ENCODE measurements around the gene ACTN1. TPM values are rescaled to one million over a fixed set of nuclear protein-coding genes. Genes with fewer than 3 reads are reported as not detected.

ACTN1 gene
- total and polyA plus RNA-seq, 10 of the 15 experiments (the other 5 are each of a cell fraction or from before 2014, with no cell fraction given): 0.14 to 39.4 (median 2.6) TPM

DNA sequence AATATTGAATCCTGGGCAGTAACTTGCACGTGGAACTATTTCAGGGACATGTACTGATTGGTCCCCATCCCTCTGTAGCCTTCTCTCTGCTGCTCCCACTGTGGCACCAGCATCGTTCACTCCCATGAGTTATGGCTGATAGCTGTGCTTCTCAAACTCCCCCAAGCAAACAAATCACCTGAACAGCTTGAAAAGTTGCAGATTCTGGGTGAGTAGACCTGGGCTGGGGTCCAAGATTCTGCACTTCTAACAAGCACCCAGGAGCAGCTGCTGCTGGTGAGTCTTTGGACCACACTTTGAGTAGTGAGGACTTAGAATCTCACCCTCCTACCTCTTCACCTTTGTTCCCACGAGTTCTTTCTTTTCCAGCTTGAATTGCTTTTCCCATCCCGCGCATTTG lies 136.8 kb downstream of the ACTN1 start (continued):
- no peak for TF ChIP-seq REST (IDR thresholded peaks at IDR 0.05; ENCODE audit: low read depth, low read length)
- no peak for TF ChIP-seq RCOR1 (conservative IDR thresholded peaks at IDR 0.05; ENCODE audit: low read depth, low read length)
- no peak for TF ChIP-seq BRCA1 (IDR thresholded peaks at IDR 0.05; ENCODE audit: low read depth, low read length)
- no peak for TF ChIP-seq PML (IDR thresholded peaks at IDR 0.05; ENCODE audit: low read length)

GRCh38 chr14:68841016-68841809 lies 137.9 kb downstream of the ACTN1 start:
- no peaks in the 10 kb centered on the region for H4K20me1 ChIP-seq (ENCODE audit: control insufficient read depth, insufficient read depth)
- no peak overlapping the region for H3K27ac ChIP-seq (ENCODE audit: control insufficient read depth, insufficient read depth)
- POLR2A ChIA-PET: no interaction called here
- H3K79me2 ChIP-seq (ENCODE audit: control insufficient read depth, insufficient read depth, low read length): no peaks in the 10 kb centered on the region
- ATAC-seq (no peak), DNase-seq (ENCODE audit: low read depth, low spot score) (no peak), FAIRE-seq (no peak)
- RAD21 ChIA-PET (ENCODE audit: unreplicated experiment): no interaction called here
- BruUV-seq (replicated peaks): no TSS peak
- no peak overlapping the region for H3K9ac ChIP-seq (ENCODE audit: control insufficient read depth, insufficient read depth, low read length)
- peaks cover 10% of the 10 kb centered on the region; the same call in 1 of the 2 replicates for H3K4me1 ChIP-seq (ENCODE audit: control insufficient read depth, insufficient read depth, low read length)
- no peak overlapping the region for H2AFZ ChIP-seq (ENCODE audit: control insufficient read depth, low read depth, low read length)
- CTCF ChIA-PET: interaction anchor here (0.6 to 5.2 kb wide), 3 partner anchors 17 to 897 kb away, joined by 3 to 231 read pairs (median 4); no protein-coding TSS in a partner anchor
- no peak overlapping the region for H3K4me2 ChIP-seq (ENCODE audit: control insufficient read depth, insufficient read depth)
- WGBS (ENCODE audit: insufficient coverage, insufficient replicate concordance, low lambda C conversion rate, missing lambda C conversion rate): 42% methylated on average over 6 of the region's 6 CpGs
- in situ Hi-C loops (cut with MboI) (no loop called here), intact Hi-C loops (cut with micrococcal nuclease; ENCODE audit: unreplicated experiment) (loop anchor here (10.0 kb wide), 1 partner anchor 1006 kb away; no protein-coding TSS in a partner anchor)
- H3K36me3 ChIP-seq (ENCODE audit: control insufficient read depth in 2 of 2, insufficient read depth in 2 of 2, low read length in 1 of 2): no peaks in the 10 kb centered on the region
- H3K27me3 ChIP-seq (replicated peaks in 1 of 2; ENCODE audit: control insufficient read depth in 2 of 2, insufficient read depth in 2 of 2, low read length in 1 of 2): no peaks in the 10 kb centered on the region
- no peaks in the 10 kb centered on the region; the same call in 1 of the 3 replicates for H3K9me3 ChIP-seq (replicated peaks; ENCODE audit: control insufficient read depth, insufficient read depth, low read length)
- SMC1A ChIA-PET (ENCODE audit: uncharacterized antibody, unreplicated experiment): interaction anchor here (3.9 kb wide), 1 partner anchor 15 kb away, joined by 32 read pairs; no protein-coding TSS in a partner anchor
- no peak overlapping the region for H3K4me3 ChIP-seq
- TF ChIP-seq TCF7 (IDR thresholded peaks at IDR 0.05; ENCODE audit: borderline replicate concordance) (no peak), SMARCA5 (IDR thresholded peaks at IDR 0.05) (no peak), STAT1 (conservative IDR thresholded peaks at IDR 0.05) (no peak), TCF3 (IDR thresholded peaks at IDR 0.05; ENCODE audit: borderline replicate concordance, insufficient read depth, low read depth, low read length) (no peak), NBN (IDR thresholded peaks at IDR 0.05) (no peak), TCF12 (IDR thresholded peaks at IDR 0.05; ENCODE audit: low read depth, low read length) (no peak), ZBTB40 (IDR thresholded peaks at IDR 0.05; ENCODE audit: borderline replicate concordance) (no peak), SMAD5 (IDR thresholded peaks at IDR 0.05; ENCODE audit: low read depth) (no peak), RELA (IDR thresholded peaks at IDR 0.05; ENCODE audit: borderline replicate concordance, partially characterized antibody) (no peak), WRNIP1 (IDR thresholded peaks at IDR 0.05; ENCODE audit: borderline replicate concordance, low read depth, low read length) (no peak), IRF4 (IDR thresholded peaks at IDR 0.05; ENCODE audit: low read depth, low read length) (no peak), CREB1 (IDR thresholded peaks at IDR 0.05; ENCODE audit: low read depth) (no peak)

All from GM12878 (cell line).